Activated CD4-positive, alpha-beta T cell treated with anti-CD3 and anti-CD28 coated beads for 4 hours (primary cell): ENCODE measurements around the gene BOLA2.
"Not testable (repeated sequence)": the region's sequence is repeated elsewhere in the genome, so short reads cannot be mapped to it uniquely, and the experiment has no call there.

ENCODE experiments used
- DNase-seq, 2 donors: peaks; one replicate each; pipeline ENCODE4 v3.0.0-alpha.2; 2020

Gene BOLA2

GRCh38 chr16:29454269-29454668, at the start of gene BOLA2, which contains the start of gene SLX1B:
Gene BOLA2 (minus strand): TSS chr16:29454351. CDS start chr16:29454253, 98 bp downstream.
Gene SLX1B (plus strand): TSS chr16:29454533.
- not testable (repeated sequence) for DNase-seq

GRCh38 chr16:29482276-29482675, 28.1 kb upstream of the BOLA2 start:
- DNase-seq = peak in 1 of 2 donors; percentile 0

- DNase-seq = not testable (repeated sequence)
Observed at GRCh38 chr16:29472065-29472464, 17.9 kb upstream of the BOLA2 start.

- DNase-seq = peak; percentile 15 to 33
Observed at GRCh38 chr16:29469660-29470059, 15.5 kb upstream of the BOLA2 start.

- DNase-seq = not testable (repeated sequence)
Observed at GRCh38 chr16:29467654-29468366, 13.7 kb upstream of the BOLA2 start.

GRCh38 chr16:29466904-29467303, 12.8 kb upstream of the BOLA2 start:
- DNase-seq = not testable (repeated sequence)

- DNase-seq = not testable (repeated sequence)
Observed at GRCh38 chr16:29465985-29466824, 12.1 kb upstream of the BOLA2 start.

- DNase-seq = not testable (repeated sequence)
Observed at GRCh38 chr16:29460647-29461030, 6.5 kb upstream of the BOLA2 start.

- not testable (repeated sequence) for DNase-seq
Observed at GRCh38 chr16:29459706-29460646, 5.8 kb upstream of the BOLA2 start, which contains the start of gene SULT1A4. Gene SULT1A4 (plus strand): TSS chr16:29459913. CDS start chr16:29461386, 1,473 bp downstream.

GRCh38 chr16:29457660-29458059, 3.5 kb upstream of the BOLA2 start:
- DNase-seq = not testable (repeated sequence)

- not testable (repeated sequence) for DNase-seq
Observed at GRCh38 chr16:29454828-29455227, 677 bp upstream of the BOLA2 start.

GRCh38 chr16:29453754-29454153, 397 bp downstream of the BOLA2 start:
- DNase-seq = not testable (repeated sequence)

- not testable (repeated sequence) for DNase-seq
Observed at GRCh38 chr16:29425390-29425789, 28.8 kb downstream of the BOLA2 start.

GRCh38 chr16:29423587-29423986, 30.6 kb downstream of the BOLA2 start:
- DNase-seq = not testable (repeated sequence)

GRCh38 chr16:29405249-29405648, 48.9 kb downstream of the BOLA2 start:
- not testable (repeated sequence) for DNase-seq
